Erythroblast (primary cell): Measurements from ENCODE around the gene SHISAL2A.

Experiments
- DNase-seq, 2 experiments: peaks; one replicate each; lab custom pipeline; 2025; lab: John Stamatoyannopoulos, UW
- GATA1 ChIP-seq: IDR thresholded peaks from 2 replicates; pipeline ENCODE4 v1.6.1; 2011; ENCODE audit warnings: low read depth, mild to moderate bottlenecking, control low read depth, low read length, moderate library complexity
- POLR2A ChIP-seq: IDR thresholded peaks from 2 replicates; pipeline ENCODE4 v1.6.1; 2011; ENCODE audit warnings: mild to moderate bottlenecking, low read length

The SHISAL2A gene

DNA sequence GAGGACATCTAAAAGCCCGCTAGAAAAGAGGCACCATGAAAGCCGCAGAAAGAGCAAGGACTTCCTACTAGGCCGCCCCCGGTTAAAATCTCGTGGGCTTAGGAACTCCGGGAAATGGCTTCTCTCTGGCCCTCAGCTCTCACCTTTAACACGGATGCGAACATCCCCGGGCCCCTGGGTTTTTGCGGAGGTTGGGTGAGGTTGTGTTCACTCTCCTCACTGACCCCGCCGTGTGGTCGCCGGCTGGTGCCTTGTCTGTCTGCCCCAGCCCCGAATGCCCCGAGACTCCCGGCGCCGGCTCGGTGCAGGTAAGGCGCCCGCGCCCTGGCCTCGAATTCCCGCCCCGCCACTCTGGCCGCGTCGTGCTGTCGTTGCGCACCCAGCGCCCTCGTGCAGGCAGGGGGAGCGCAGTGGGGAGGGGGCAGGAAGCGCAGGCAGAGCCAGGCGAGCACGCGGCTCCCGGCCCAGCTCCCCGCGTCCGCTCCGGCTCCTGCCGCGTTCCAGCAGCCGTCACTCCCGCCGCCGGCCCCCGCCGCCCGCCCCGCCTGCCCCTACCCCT, at the start of gene SHISAL2A:
Gene SHISAL2A, plus strand, starts transcription at position 437 of the 559 bp plus-strand sequence. CDS start 326 bp downstream, outside the sequence.
- TF ChIP-seq GATA1 = no peak
- TF ChIP-seq POLR2A = no peak
- peak in 1 of 2 experiments; percentile 18 for DNase-seq

DNA sequence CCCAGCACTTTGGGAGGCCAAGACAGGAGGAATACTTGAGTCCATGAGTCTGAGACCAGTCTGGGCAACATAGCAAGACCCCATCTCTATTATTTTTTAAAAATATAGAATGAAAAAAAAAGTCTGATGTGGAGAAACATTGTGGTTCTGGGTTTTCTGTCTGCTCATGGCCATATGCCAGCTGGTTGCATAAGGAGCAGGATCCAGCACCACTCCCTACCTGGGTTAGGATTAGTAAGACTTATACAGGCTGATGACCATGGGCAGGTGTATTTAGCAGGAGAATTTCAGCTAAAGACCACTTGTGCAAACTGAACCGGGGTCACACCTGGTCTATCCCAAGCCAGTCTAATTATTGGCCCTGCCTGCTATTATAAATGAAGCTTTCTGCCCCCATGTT, 47.5 kb upstream of the SHISAL2A start:
- no peak for TF ChIP-seq GATA1
- no peak for TF ChIP-seq POLR2A
- no peak for DNase-seq

DNA sequence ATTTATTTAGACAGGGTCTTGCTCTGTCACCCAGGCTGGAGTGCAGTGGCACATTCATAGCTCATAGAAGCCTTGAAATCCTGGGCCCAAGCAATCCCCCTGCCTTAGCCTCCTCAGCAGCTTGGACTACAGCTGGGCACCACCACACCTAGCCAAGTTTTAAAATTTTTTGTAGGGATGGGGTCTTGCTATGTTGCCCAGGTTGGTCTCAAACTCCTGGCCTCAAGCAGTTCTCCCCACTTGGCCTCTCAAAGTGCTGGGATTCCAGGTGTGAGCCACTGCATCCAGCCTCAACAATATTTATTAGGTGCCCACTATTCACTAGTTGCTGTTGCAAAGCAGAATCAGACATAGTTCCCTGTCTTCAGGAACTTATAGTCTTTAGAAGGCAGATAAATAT, 44.9 kb upstream of the SHISAL2A start:
- no peak for DNase-seq
- TF ChIP-seq POLR2A (no peak), GATA1 (no peak)

DNA sequence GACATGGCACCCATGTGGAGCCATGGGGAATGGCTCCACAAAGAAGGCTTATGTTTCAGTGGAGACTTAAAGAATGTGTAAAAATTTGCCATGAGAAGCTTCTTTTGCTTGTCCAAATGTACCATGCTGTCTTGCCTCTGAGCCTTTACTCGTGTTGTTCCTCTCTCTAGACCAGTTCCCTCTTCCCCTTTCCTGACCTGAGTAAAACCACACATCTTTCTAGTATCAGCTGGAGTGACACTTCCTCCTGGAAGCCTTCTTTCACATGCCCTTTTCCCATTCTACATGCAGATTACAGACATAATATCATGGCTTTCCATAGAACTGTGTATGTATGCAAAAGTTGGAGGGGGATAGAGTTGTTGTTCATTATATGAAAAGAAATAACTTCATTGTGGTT, 44.4 kb upstream of the SHISAL2A start:
- DNase-seq = no peak
- TF ChIP-seq POLR2A (no peak), GATA1 (no peak)

DNA sequence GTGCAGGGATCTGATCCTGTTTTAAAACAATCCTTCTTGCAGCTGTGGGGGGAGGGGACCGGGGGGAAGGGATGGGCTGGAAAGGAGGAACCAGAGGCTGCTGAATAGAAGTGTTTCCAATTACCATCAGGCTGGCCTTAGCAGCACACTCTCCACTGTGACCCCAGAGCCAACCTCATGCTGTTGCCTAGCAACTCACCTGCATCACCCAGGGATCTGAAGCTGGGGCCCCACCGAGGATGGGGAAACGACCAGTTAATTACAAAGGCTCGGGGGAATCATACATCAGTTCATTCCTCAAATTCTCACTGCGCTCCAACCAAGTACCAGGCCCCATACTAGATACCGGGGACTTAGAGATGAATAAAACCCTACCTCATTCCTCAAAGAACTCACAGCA, 42.7 kb upstream of the SHISAL2A start:
- DNase-seq = no peak
- no peak for TF ChIP-seq GATA1
- TF ChIP-seq POLR2A = no peak

DNA sequence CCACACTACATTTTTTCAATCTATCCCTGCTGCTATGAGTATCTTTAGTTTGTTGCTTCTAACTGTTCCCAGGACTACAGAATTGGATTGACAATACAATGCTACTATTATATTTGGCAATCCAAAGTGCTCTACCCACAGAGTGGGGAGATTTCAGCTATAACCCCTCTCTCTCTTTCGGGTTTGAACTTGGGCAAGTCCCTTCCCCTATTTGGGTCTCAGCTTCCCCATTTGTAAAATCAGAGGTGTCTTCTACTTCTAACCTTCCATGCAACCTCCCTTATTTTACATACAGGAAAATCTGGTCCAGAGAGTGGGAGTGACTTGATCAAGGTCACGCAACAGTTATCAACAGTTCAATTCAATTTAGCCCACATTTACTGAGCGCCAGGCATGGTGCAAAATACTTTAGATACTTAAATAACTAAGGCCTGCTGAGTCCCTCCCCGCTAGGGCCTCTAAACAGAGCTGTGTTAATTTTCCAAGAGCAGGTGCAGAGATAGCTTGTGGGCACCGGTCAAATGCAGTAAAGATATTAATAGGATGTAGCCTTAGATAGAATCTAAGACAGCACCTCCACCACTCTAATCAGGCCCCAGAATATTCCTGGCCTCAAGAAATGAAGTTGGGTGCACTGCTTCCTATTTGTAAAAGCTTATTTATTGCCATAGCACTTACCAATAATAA, 40.2 kb upstream of the SHISAL2A start:
- TF ChIP-seq GATA1 (no peak), POLR2A (no peak)
- no peak for DNase-seq

DNA sequence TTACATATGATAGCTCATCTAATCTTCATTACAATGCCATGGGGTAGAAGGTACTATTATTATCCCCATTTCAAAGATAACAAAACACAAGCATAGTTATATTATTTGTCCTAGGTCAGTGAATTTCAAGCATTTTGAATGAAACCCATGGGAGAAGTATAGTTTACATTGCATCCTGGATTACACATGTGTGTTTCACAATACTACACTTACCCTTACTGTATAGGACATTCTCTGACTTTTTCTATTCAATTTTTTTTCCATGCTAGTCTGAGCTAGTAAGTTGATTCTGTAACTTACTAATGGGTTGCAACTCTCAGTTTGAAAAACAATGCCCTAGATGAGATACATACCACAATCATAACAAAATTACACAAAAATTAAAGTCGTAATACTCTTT, 39.5 kb upstream of the SHISAL2A start:
- DNase-seq = no peak
- TF ChIP-seq GATA1 (no peak), POLR2A (no peak)

DNA sequence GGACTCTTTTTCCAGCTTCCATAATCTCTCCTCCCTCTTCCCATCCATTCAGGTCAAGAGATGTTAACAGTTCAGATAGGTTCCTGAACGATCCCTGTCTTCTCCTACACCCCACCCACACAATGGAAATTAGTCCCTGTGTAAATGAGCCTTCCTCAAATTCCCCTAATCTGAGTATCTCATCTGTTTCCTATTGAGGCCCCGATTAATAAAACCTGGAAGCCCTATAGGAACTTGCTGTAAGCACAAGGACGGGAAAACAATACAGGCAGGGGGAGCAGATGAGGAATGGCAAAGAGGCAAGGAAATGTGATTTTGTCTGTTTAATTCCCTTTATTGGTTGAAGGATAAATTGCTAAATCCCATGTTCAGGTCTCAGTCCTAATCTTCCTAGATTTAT, 37.9 kb upstream of the SHISAL2A start:
- DNase-seq = no peak
- TF ChIP-seq POLR2A = no peak
- no peak for TF ChIP-seq GATA1

DNA sequence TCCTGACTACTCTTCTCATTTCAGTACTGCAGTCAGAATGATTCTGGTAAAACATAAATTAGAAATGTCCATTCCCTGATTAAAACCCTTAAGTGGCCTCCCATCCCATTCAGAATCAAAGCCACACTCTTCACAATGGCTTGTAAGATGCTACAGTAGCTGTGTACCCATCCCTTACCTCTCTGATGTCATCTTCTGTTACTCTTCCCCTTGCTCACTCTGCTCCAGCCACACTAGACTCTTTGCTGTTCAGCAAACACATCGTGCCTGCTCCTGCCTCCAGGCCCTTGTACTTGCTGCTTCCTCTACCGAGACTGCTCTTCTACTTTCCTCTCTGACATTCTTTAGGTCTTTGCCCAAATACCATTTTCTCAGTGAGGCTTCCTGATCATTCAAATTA, 35.1 kb upstream of the SHISAL2A start:
- TF ChIP-seq GATA1 = no peak
- no peak for TF ChIP-seq POLR2A
- DNase-seq = no peak

DNA sequence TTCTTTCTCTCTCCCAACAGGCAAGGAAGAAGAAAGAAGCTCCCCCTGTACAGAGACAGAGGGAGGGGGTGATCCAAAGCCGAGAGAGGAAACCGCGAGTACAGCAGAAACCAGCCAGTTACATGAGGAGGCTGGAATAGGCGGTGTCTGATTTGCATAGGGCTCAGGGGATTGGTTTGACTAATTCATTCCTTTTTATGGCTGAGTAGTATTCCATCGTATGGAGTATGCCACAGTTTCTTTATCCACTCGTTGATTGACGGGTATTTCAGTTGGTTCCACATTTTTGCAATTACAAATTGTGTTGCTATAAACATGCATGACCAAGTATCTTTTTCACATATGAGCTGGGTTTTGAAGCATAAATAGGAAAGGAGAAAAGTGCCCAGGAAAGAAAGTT, 34.2 kb upstream of the SHISAL2A start:
- TF ChIP-seq GATA1 (no peak), POLR2A (no peak)
- no peak for DNase-seq

DNA sequence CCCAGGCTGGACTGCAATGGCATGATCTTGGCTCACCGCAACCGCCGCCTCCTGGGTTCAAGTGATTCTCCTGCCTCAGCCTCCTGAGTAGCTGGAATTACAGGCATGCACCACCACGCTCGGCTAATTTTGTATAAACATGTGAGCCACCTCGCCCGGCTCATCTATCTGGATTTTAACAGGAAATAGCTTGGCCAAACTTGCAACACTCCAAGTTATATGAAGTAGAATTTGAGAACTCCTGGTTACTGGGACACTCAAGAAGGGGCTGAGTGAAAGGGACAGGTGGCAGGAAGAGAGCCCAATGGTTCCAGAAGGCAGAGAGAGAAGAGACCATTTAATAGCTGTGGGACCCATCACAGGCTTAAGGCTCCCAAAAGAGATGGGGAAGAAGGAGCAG, 33.7 kb upstream of the SHISAL2A start:
- DNase-seq = no peak

DNA sequence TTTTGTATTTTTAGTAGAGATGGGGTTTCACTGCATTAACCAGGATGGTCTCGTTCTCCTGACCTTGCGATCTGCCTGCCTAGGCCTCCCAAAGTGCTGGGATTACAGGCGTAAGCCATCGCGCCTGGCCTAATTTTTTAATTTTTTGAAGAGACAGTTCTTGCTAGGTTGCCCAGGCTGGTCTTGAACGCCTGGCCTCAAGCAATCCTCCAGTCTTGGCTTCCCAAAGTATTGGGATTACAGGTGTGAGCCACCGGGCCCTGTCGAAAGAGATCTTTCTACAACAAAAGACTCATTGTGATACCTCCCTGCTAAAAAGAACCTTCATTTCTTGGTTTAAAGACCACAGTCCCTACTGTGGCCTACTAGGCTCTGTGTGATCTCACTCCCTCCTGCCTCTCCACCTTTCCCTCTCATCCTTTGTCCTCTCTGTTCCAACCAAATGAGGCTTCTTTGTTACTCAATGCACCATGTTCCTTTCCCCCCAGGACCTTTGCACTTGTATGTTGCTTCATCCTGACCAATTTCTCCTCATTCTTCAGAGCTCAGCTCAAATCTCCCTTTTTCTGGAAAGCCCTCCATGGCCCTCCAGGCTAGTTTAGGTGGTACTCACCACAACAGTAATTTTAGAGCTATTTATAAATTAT, 32.3 kb upstream of the SHISAL2A start:
- TF ChIP-seq GATA1 (no peak), POLR2A (no peak)
- DNase-seq = no peak

More for the DNA sequence above, 33.7 kb upstream of the SHISAL2A start:
- TF ChIP-seq POLR2A (no peak), GATA1 (no peak)

DNA sequence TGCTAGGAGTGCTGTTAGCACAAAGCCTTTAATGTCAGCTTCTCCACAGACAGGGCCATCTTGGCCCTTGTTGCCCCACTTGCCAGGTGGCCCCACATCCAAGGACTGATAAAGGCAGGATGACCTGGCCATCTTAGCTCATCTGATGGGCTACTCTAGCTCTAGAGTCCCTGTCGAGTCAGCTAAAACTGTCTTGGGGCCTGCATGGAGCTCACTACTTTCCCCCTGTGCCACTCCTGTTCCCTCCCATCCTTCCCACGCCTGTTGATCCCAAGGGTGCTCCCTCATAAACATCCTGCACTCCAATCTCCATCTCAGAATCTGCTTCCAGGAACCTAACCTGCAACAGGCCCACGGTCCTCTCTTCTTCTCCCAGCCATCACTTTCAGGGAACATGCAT, 31.4 kb upstream of the SHISAL2A start:
- TF ChIP-seq POLR2A = no peak
- no peak for TF ChIP-seq GATA1
- peak in 1 of 2 experiments; percentile 6 for DNase-seq

DNA sequence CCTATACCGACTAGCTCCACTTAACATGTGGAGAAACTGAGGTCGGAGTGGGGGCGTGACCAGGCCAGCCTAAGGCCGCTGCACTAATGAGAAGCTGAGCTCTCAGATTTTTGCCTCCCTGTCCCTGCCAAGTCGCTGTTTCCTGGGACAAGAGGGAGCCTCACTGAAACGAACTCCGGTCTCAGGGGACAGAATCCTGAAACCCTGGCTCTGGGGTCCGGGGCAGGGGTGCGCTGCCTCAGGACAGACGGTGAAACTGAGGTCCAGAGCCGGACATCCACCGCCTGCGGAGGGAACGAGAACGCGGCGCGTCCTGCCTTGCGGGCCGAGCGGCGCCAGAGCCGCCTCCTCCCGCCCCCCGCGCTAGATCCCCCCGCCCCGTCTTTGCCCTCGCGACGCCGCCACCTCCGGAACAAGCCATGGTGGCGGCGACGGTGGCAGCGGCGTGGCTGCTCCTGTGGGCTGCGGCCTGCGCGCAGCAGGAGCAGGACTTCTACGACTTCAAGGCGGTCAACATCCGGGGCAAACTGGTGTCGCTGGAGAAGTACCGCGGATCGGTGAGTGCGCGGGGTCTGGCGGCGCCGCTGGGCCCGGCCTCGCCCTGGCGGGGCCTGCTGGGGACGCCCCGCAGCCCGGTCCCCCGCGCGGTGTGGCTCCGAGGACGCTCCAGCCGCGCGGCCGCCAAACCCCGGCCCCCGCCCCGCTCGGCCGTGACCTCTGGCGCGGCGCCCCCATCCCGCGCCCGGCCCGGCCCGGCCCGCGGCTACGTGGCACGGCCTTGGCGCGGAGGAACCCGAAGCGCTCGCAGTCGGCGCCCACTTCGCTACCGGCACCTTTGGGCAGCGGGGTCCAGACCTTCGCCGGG, 30.7 kb upstream of the SHISAL2A start, which contains the start of gene GPX7:
Gene GPX7, plus strand, starts transcription at position 381 of the 865 bp plus-strand sequence. Its CDS starts 39 bp downstream, at position 420.
- TF ChIP-seq GATA1 (no peak), POLR2A (no peak)
- peak; percentile 23 to 47 for DNase-seq
